GM18951 (cell line): ENCODE measurements around the gene CCDC50.

Experiments
- POLR2A ChIP-seq: IDR thresholded peaks from 4 replicates; pipeline ENCODE4 v1.6.1; 2011; ENCODE audit warnings: mild to moderate bottlenecking; ENCODE audit not compliant: insufficient read length, insufficient read depth; ENCODE audit errors: extremely low read depth
- in situ Hi-C: fragments of 300-500 bp; cut with MboI; formaldehyde crosslinking; loops from one replicate; pipeline ENCODE4 v1.12.0; 2022; ENCODE audit warnings: low sequenced_read_pairs, mixed read lengths, inconsistent platforms; ENCODE audit not compliant: unreplicated experiment

CCDC50 gene

GRCh38 chr3:191347228-191347627 lies 18.0 kb downstream of the CCDC50 start:
- no peak for TF ChIP-seq POLR2A
- in situ Hi-C loops = no loop called here

- in situ Hi-C loops = no loop called here
- no peak for TF ChIP-seq POLR2A
Measured at GRCh38 chr3:191348098-191348497, 18.9 kb downstream of the CCDC50 start.

DNA sequence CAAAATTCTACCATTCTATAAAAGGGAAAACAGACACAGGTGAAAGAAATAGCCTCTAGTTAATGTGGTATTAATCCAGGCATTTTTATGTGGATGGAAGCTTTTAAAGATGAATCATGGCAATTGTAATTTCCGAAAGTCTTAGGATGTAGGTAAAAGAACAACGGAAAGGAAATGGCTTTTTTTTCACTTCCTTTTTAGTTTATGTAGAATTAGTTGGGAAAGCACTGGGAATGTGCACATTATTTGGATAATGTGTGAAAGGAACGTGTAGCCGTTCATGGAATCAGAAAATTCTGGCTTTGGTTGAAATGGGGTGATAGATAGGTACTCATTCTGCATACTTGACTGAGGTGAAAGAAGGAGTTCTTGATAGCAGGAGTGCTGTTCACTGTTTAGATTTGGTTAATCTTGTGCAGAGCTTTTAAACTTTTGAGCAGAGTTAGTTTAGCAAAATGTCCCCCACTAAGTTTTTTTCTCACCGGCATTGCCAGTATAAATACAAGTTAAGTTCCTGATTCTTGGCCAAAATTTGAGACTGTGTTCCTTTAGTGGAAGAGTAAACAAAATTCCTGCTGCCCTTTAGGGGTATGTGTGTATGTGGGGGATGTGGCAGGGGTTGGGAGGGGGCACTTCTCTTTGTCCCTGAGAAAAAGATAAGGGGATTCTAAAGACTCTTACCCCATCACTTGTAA lies 21.3 kb downstream of the CCDC50 start:
- in situ Hi-C loops = loop anchor here (25.0 kb wide), 1 partner anchor 213 kb away; no protein-coding TSS in a partner anchor
- TF ChIP-seq POLR2A = no peak

GRCh38 chr3:191352014-191352413 lies 22.8 kb downstream of the CCDC50 start:
- in situ Hi-C loops = loop anchor here (25.0 kb wide), 1 partner anchor 215 kb away; no protein-coding TSS in a partner anchor
- TF ChIP-seq POLR2A = no peak

DNA sequence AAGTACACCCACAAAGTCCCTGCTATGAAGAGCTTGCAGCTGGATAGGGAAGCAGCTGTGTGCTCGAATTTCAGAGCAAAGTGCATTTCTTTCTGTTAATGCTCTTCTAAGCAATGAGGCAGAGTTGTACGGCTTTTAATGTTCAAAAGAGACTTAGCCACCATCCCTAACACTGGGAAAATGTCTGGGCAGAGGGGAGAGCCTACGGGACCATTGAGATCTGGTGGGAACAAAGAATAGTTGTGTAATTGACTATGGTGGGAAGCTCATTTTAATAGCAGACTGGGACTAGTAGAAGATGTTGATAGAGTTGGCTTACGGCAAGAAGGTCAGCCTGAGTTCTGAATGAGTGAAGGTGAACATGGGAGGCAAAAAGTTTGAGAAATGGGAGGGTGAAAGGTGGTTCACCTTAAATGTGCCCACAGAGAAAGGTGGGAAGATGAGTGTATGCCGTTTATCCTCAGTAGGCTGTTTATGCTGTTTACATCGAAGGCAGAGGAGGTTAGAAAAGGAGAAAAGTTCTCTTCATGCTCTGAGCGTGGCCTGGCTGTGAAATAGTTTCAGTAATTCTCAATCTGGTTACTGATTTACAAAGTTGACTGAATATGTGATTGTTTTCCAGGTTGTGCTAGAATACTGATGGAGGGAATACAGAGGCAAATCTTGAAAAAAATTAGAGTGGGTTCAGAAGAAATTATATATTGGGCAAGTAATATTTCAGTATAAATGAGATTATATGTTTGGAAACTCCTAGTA lies 24.0 kb downstream of the CCDC50 start:
- in situ Hi-C loops = loop anchor here (25.0 kb wide), 1 partner anchor 216 kb away; no protein-coding TSS in a partner anchor
- TF ChIP-seq POLR2A = no peak

DNA sequence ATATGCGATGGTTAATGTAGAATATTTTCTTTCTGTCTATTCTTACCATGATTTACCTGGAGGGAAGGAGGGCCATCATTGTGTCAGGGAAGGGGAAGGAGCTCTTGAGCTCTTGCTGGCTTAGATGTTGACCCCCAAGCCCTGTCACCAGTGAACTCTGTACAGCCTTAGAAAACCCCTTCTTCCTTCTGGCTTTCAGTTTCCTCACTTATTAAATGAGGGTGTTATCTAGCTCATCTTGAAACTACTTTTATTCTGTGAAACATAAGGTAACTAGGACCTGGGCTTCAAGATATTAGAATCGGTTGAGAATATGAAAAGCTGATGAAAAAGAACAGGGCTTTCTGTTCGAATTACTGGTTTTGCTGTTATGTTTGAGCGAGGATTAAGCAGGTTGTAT lies 26.2 kb downstream of the CCDC50 start:
- in situ Hi-C loops = loop anchor here (25.0 kb wide), 1 partner anchor 218 kb away; no protein-coding TSS in a partner anchor

GRCh38 chr3:191356631-191357439 lies 27.6 kb downstream of the CCDC50 start:
- TF ChIP-seq POLR2A = no peak
- in situ Hi-C loops = loop anchor here (25.0 kb wide), 1 partner anchor 220 kb away; no protein-coding TSS in a partner anchor

More for the DNA sequence above, 26.2 kb downstream of the CCDC50 start:
- TF ChIP-seq POLR2A = no peak

GRCh38 chr3:191357909-191358308 lies 28.7 kb downstream of the CCDC50 start:
- in situ Hi-C loops = loop anchor here (25.0 kb wide), 1 partner anchor 221 kb away; no protein-coding TSS in a partner anchor
- no peak for TF ChIP-seq POLR2A

DNA sequence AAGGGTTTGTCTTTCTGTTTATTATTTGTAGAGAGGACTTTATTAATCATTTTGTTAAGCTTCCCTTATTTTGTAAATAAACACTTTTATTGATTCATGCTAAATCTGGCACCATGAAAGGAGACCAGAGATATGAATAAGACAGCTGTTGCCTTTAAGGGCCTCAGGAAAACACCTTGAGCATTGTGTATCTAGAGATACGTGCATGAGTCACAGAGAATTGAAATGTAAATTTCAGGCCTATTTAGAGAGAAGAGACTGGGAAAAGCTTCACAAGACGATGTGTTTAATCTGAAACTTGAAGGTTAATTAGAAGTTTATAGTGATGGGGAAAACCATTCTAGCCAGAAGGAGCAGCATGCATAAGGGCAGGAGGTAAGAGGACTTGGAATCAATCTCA lies 29.7 kb downstream of the CCDC50 start:
- in situ Hi-C loops = loop anchor here (25.0 kb wide), 1 partner anchor 222 kb away; no protein-coding TSS in a partner anchor
- no peak for TF ChIP-seq POLR2A

DNA sequence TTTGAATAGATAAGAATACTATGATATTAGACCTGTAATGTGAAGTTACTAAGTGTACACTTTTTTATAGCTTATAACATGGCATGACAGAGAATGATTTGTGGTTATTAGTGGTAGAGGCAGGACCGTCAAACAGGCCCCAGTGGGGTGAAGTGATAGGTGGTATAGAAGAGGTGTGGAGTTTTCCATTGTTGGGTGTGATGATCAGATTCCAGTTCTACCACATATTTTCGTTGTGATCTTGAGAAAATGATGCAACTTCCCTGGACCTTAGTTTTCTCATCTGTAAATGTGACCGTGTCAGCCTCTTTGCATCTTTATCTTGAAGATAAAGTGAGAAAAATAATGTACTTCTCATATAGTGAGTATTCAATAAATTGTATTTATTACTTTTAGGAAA lies 31.4 kb downstream of the CCDC50 start:
- TF ChIP-seq POLR2A = no peak
- in situ Hi-C loops = loop anchor here (25.0 kb wide), 1 partner anchor 223 kb away; no protein-coding TSS in a partner anchor

DNA sequence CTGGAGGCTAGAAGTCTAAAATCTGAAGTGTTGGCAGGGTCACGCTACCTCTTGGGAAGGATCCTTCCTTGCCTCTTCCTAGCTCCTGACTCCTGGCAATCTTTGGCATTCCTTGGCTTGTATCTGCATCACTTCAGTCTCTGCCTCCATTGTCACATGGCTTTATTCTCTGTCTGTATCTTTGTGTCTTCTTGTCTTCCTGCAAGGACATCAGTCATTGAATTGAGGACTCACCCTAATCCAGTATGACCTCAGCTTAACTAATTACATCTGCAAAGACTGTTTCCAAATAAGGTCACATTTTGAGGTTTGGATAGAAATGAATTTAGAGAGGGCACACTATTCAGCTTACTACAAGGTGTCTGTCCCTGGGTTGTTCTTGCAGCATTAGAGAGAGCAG lies 32.3 kb downstream of the CCDC50 start:
- in situ Hi-C loops = loop anchor here (25.0 kb wide), 1 partner anchor 224 kb away; no protein-coding TSS in a partner anchor
- TF ChIP-seq POLR2A = no peak

- TF ChIP-seq POLR2A = no peak
- in situ Hi-C loops = loop anchor here (25.0 kb wide), 1 partner anchor 225 kb away; no protein-coding TSS in a partner anchor
Measured at GRCh38 chr3:191362037-191362436, 32.8 kb downstream of the CCDC50 start.

GRCh38 chr3:191362524-191363090 lies 33.4 kb downstream of the CCDC50 start:
- TF ChIP-seq POLR2A = no peak
- in situ Hi-C loops = loop anchor here (25.0 kb wide), 1 partner anchor 225 kb away; no protein-coding TSS in a partner anchor

DNA sequence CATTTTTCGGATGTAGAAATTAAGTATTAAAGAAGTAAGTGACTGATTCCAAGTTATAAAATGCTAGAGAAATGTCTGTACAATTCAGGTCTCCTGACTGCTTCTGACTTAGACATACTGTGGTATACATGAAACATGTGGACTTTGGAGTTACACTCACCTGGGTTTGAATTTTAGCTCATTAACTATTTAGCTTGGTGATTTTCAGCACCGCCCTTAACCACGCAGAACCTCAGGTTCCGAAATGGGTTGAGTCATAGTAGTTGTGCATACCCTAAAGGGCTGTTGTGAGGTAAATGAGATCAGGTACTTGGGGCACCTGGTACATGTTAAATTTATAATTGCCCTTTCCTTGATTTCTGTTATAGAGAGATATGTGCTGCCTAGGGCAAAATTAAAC lies 34.0 kb downstream of the CCDC50 start:
- TF ChIP-seq POLR2A = no peak
- in situ Hi-C loops = loop anchor here (25.0 kb wide), 1 partner anchor 226 kb away; no protein-coding TSS in a partner anchor
